WI38 (cell line): ENCODE data around the gene NOXRED1.

Source experiments
- H3K4me3 ChIP-seq: 2 replicates; pipeline ENCODE4 v1.5.1; 2011; ENCODE audit warnings: low read depth, mild to moderate bottlenecking, control low read depth, low read length
- CTCF ChIP-seq: IDR thresholded peaks from 2 replicates; pipeline ENCODE4 v1.5.1; 2012; ENCODE audit warnings: low read depth, mild to moderate bottlenecking, control low read depth, low read length

The NOXRED1 gene

GRCh38 chr14:77369285-77369684 lies 54.0 kb downstream of the NOXRED1 start:
- no peak overlapping the region for H3K4me3 ChIP-seq
- no peak for TF ChIP-seq CTCF

- no peak for TF ChIP-seq CTCF
These were observed 59.2 kb downstream of the NOXRED1 start for GRCh38 chr14:77364146-77364545.

GRCh38 chr14:77359626-77360025 lies 63.7 kb downstream of the NOXRED1 start:
- no peak for TF ChIP-seq CTCF
- no peak overlapping the region for H3K4me3 ChIP-seq

More at GRCh38 chr14:77364146-77364545, 59.2 kb downstream of the NOXRED1 start:
- H3K4me3 ChIP-seq = no peak overlapping the region

- H3K4me3 ChIP-seq = no peak overlapping the region
- TF ChIP-seq CTCF = no peak
These were observed 66.4 kb downstream of the NOXRED1 start for GRCh38 chr14:77356899-77357298.

GRCh38 chr14:77355811-77356210 lies 67.5 kb downstream of the NOXRED1 start:
- no peak for TF ChIP-seq CTCF

GRCh38 chr14:77353469-77354141 lies 69.7 kb downstream of the NOXRED1 start:
- no peak overlapping the region for H3K4me3 ChIP-seq
- TF ChIP-seq CTCF = no peak

More at GRCh38 chr14:77355811-77356210, 67.5 kb downstream of the NOXRED1 start:
- H3K4me3 ChIP-seq = no peak overlapping the region

GRCh38 chr14:77347751-77348150 lies 75.6 kb downstream of the NOXRED1 start:
- no peak overlapping the region for H3K4me3 ChIP-seq
- TF ChIP-seq CTCF = no peak
